MM.1S (cell line): ENCODE measurements around the gene KIF16B.

Experiments
- EZH2 ChIP-seq: fragments of 300-600 bp; sonication (generic); optimal IDR thresholded peaks from 2 replicates; pipeline ENCODE3; 2017; ENCODE audit warnings: low read depth, mild to moderate bottlenecking, antibody characterized with exemption, low read length, mixed read lengths
- TF ChIP-seq, protein P1 (sequence below): fragments of 300-600 bp; sonication (generic); IDR thresholded peaks from 2 replicates; pipeline ENCODE4 v1.5.1; 2016; ENCODE audit warnings: antibody characterized with exemption, low read length, mixed read lengths

GRCh38 chr20:16293590-16293989, 279.7 kb downstream of the KIF16B start:
- TF ChIP-seq, protein P1, sequence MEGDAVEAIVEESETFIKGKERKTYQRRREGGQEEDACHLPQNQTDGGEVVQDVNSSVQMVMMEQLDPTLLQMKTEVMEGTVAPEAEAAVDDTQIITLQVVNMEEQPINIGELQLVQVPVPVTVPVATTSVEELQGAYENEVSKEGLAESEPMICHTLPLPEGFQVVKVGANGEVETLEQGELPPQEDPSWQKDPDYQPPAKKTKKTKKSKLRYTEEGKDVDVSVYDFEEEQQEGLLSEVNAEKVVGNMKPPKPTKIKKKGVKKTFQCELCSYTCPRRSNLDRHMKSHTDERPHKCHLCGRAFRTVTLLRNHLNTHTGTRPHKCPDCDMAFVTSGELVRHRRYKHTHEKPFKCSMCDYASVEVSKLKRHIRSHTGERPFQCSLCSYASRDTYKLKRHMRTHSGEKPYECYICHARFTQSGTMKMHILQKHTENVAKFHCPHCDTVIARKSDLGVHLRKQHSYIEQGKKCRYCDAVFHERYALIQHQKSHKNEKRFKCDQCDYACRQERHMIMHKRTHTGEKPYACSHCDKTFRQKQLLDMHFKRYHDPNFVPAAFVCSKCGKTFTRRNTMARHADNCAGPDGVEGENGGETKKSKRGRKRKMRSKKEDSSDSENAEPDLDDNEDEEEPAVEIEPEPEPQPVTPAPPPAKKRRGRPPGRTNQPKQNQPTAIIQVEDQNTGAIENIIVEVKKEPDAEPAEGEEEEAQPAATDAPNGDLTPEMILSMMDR: no peak
- no peak for TF ChIP-seq EZH2
